GM12878 (cell line): ENCODE data around the gene RPEL1. TPM values are rescaled to one million over a fixed set of nuclear protein-coding genes. Genes with fewer than 3 reads are reported as not detected.

ENCODE experiments used
- ATAC-seq: fragments of 200-7000 bp; cut with Tn5 transposase; 3 replicates; pipeline ENCODE4 v1.9.1; 2020; ENCODE audit warnings: mild to moderate bottlenecking, moderate library complexity
- BruUV-seq: library from RNA; stranded (reverse); fragments of 400-500 nt; replicated peaks from 2 replicates; lab custom pipeline; 2021; lab: Mats Ljungman, UMichigan
- CTCF ChIA-PET: fragments of 300-600 bp; sonication (Branson Sonifier 250); formaldehyde crosslinking; extraction: SDS; loops from one replicate; lab custom pipeline; 2021; ENCODE audit warnings: inconsistent platforms; lab: Yijun Ruan, JAX
- POLR2A ChIA-PET: fragments of 350-600 bp; formaldehyde crosslinking; extraction: SDS; loops from one replicate; lab custom pipeline; 2021; ENCODE audit warnings: inconsistent platforms; lab: Charles Lee
- RAD21 ChIA-PET: fragments of 300-600 bp; sonication (Branson Sonifier 250); formaldehyde crosslinking; loops from one replicate; lab custom pipeline; 2023; ENCODE audit warnings: antibody characterized with exemption; ENCODE audit not compliant: unreplicated experiment; lab: Charles Lee
- SMC1A ChIA-PET: fragments of 300-600 bp; sonication (Branson Sonifier 250); formaldehyde crosslinking; loops from one replicate; lab custom pipeline; 2023; ENCODE audit not compliant: unreplicated experiment, uncharacterized antibody; lab: Charles Lee
- DNase-seq: peaks from one replicate; pipeline ENCODE4 v3.0.0-alpha.2; 2011; ENCODE audit warnings: low read depth, low spot score
- FAIRE-seq: peaks from 3 replicates; lab custom pipeline; 2011; peaks lifted over from hg19 to GRCh38; lab: Jason Lieb, UNC
- H2AFZ ChIP-seq: 2 replicates; pipeline ENCODE4 v1.6.0; 2011; ENCODE audit warnings: low read depth, low read length, control low read depth; ENCODE audit not compliant: control insufficient read depth
- H3K27ac ChIP-seq: 2 replicates; pipeline ENCODE4 v1.5.1; 2011; ENCODE audit warnings: control low read depth; ENCODE audit not compliant: control insufficient read depth, insufficient read depth
- H3K27me3 ChIP-seq, 2 experiments: replicated peaks in 1 of 2; 2 replicates each; pipeline versions ENCODE4 v1.6.0 to v1.6.1; 2011; ENCODE audit warnings: low read length in 1 of 2; ENCODE audit not compliant: control insufficient read depth in 2 of 2, insufficient read depth in 2 of 2
- H3K36me3 ChIP-seq, 2 experiments: 2 replicates each; pipeline ENCODE4 v1.5.1; 2011; ENCODE audit warnings: low read length in 1 of 2; ENCODE audit not compliant: control insufficient read depth in 2 of 2, insufficient read depth in 2 of 2
- H3K4me1 ChIP-seq: 2 replicates; pipeline ENCODE4 v1.6.1; 2011; ENCODE audit warnings: mild to moderate bottlenecking, low read length, moderate library complexity, mixed read lengths; ENCODE audit not compliant: control insufficient read depth, insufficient read depth
- H3K4me2 ChIP-seq: 2 replicates; pipeline ENCODE4 v1.6.0; 2011; ENCODE audit warnings: control low read depth; ENCODE audit not compliant: control insufficient read depth, insufficient read depth
- H3K4me3 ChIP-seq: fragments of 200-600 bp; sonication (generic); 2 replicates; pipeline ENCODE4 v1.5.1; 2016
- H3K79me2 ChIP-seq: 2 replicates; pipeline ENCODE4 v1.6.0; 2011; ENCODE audit warnings: low read length; ENCODE audit not compliant: control insufficient read depth, insufficient read depth
- H3K9ac ChIP-seq: 2 replicates; pipeline ENCODE4 v1.8.0; 2011; ENCODE audit warnings: low read length, control low read depth, mixed read lengths; ENCODE audit not compliant: control insufficient read depth, insufficient read depth
- H3K9me3 ChIP-seq: replicated peaks from 3 replicates; pipeline ENCODE4 v1.5.1; 2011; ENCODE audit warnings: mild to moderate bottlenecking, low read length; ENCODE audit not compliant: control insufficient read depth, insufficient read depth
- H4K20me1 ChIP-seq: 2 replicates; pipeline ENCODE4 v1.6.0; 2011; ENCODE audit not compliant: control insufficient read depth, insufficient read depth
- HCFC1 ChIP-seq: fragments of 150-350 bp; IDR thresholded peaks from 2 replicates; pipeline ENCODE4 v1.6.1; 2014; ENCODE audit warnings: low read length
- POLR2AphosphoS2 ChIP-seq: IDR thresholded peaks from 2 replicates; pipeline ENCODE4 v1.6.1; 2011; ENCODE audit warnings: low read depth, mild to moderate bottlenecking, low read length, improper control_type of control experiment, moderate library complexity
- REST ChIP-seq: IDR thresholded peaks from 2 replicates; pipeline ENCODE4 v1.6.1; 2012; ENCODE audit warnings: mild to moderate bottlenecking, low read depth, low read length
- RUNX3 ChIP-seq: IDR thresholded peaks from 2 replicates; pipeline ENCODE4 v1.6.1; 2012; ENCODE audit warnings: low read length, inconsistent platforms
- WGBS: methylation state at CpG from one replicate; pipeline ENCODE4 v1.1.6; 2016; ENCODE audit warnings: low lambda C conversion rate; ENCODE audit not compliant: insufficient replicate concordance, insufficient coverage; ENCODE audit errors: missing lambda C conversion rate; 5-methylcytosine and 5-hydroxymethylcytosine counted together
- in situ Hi-C: fragments of 300-500 bp; cut with MboI; formaldehyde crosslinking; loops from 9 replicates; pipeline ENCODE4 v1.14.3; 2018; ENCODE audit warnings: mixed read lengths
- intact Hi-C: fragments of 100-400 bp; cut with micrococcal nuclease; formaldehyde crosslinking; loops from one replicate; pipeline ENCODE4 v1.14.2; 2022; ENCODE audit not compliant: unreplicated experiment
- polyA plus RNA-seq, 11 experiments: library from polyadenylated mRNA; depleted of rRNA in 4 of 11; unstranded in 6 of 11; stranded (reverse) in 5 of 11; fragments of >200 nt; fragmentation: Nextera tagmentation in 4 of 11; fragmentation: Illumina TruSeq in 1 of 11; extraction: Ambion mirVana in 4 of 11; extraction: Trizol in 1 of 11; gene quantifications; 1 replicate in 1 of 11; 2 replicates in 10 of 11; pipeline versions ENCODE4 v1.2.1 to v1.2.3, GENCODE V29; 2011 to 2016; ENCODE audit warnings: inconsistent platforms in 2 of 11, missing spikeins in 2 of 11, low read depth in 1 of 11
- total RNA-seq, 4 experiments: library from RNA; depleted of rRNA in 3 of 4; stranded (reverse); fragments of >200 nt in 3 of 4; fragmentation: Illumina TruSeq in 1 of 4; extraction: Trizol in 1 of 4; gene quantifications; 2 replicates each; pipeline versions ENCODE4 v1.2.1 to v1.2.3, GENCODE V29; 2013 to 2021
- TF ChIP-seq, protein P1 (sequence below): fragments of 450-650 bp; IDR thresholded peaks from 2 replicates; pipeline ENCODE4 v1.6.1; 2017; ENCODE audit warnings: mild to moderate bottlenecking

Gene RPEL1
- total and polyA plus RNA-seq, 10 of the 15 experiments (the other 5 are each of a cell fraction or from before 2014, with no cell fraction given), result 0.04 to 0.08 (median 0.06) TPM; not detected in 6

GRCh38 chr10:103278537-103278823 lies 32.8 kb downstream of the RPEL1 start (continued):
- TF ChIP-seq POLR2AphosphoS2, result no peak

DNA sequence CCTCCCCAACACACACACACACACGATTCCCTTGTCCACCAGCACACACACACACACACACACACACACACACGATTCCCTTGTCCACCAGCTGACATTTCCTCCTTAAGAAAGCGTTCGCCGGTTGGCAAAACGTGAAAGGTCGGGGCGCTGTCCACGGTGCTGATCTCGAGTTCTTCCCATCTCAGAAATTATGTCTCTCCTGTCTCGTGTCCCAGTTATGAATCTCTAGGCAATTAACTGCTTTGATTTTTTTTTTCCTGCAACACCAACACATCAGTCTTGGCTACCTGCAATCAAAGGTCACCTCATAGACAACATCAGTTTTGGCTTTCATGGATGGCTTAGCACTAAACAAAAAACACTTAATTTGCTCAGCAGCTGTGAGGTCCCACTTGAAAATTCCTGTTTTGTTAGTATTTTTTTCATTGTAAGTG lies 33.2 kb downstream of the RPEL1 start:
- Histone ChIP-seq H3K79me2 (no peaks in the 10 kb centered on the region), H3K4me3 (no peak overlapping the region), H2AFZ (no peak overlapping the region), H3K9me3 (no peaks in the 10 kb centered on the region; the same call in 2 of the 3 replicates), H3K27ac (no peak overlapping the region), H3K4me2 (no peak overlapping the region), H3K9ac (no peak overlapping the region), H3K36me3 (no peaks in the 10 kb centered on the region), H3K4me1 (no peaks in the 10 kb centered on the region; the same call in 1 of the 2 replicates), H4K20me1 (peaks cover 3% of the 10 kb centered on the region; the same call in 1 of the 2 replicates), H3K27me3 (peaks cover 0 to 6% of the 10 kb centered on the region in 2 experiments)
- TF ChIP-seq HCFC1, result no peak
- TF ChIP-seq, protein P1, sequence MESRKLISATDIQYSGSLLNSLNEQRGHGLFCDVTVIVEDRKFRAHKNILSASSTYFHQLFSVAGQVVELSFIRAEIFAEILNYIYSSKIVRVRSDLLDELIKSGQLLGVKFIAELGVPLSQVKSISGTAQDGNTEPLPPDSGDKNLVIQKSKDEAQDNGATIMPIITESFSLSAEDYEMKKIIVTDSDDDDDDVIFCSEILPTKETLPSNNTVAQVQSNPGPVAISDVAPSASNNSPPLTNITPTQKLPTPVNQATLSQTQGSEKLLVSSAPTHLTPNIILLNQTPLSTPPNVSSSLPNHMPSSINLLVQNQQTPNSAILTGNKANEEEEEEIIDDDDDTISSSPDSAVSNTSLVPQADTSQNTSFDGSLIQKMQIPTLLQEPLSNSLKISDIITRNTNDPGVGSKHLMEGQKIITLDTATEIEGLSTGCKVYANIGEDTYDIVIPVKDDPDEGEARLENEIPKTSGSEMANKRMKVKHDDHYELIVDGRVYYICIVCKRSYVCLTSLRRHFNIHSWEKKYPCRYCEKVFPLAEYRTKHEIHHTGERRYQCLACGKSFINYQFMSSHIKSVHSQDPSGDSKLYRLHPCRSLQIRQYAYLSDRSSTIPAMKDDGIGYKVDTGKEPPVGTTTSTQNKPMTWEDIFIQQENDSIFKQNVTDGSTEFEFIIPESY, result no peak
- TF ChIP-seq RUNX3, result no peak
- peak; percentile 97 for TF ChIP-seq REST
- 35% methylated on average over 11 of the region's 11 CpGs for WGBS
- in situ Hi-C loops (no loop called here), intact Hi-C loops (no loop called here)
- peak; percentile 47 for FAIRE-seq
- ChIA-PET SMC1A (no interaction called here), POLR2A (no interaction called here), RAD21 (interaction anchor here (1.2 kb wide), 1 partner anchor 361 kb away, joined by 3 read pairs; the partner anchor contains the start of gene CNNM2), CTCF (interaction anchor here (0.6 to 1.0 kb wide), 2 partner anchors 55 to 312 kb away, joined by 3 read pairs; no protein-coding TSS in a partner anchor)
- no TSS peak for BruUV-seq
- DNase-seq, result no peak
- ATAC-seq, result no peak
